NCI-H510A (cell line): ENCODE results near the gene MCRIP2.

Source experiments
- DNase-seq: peaks from one replicate; lab custom pipeline; 2025; lab: John Stamatoyannopoulos, UW

Gene MCRIP2

DNA sequence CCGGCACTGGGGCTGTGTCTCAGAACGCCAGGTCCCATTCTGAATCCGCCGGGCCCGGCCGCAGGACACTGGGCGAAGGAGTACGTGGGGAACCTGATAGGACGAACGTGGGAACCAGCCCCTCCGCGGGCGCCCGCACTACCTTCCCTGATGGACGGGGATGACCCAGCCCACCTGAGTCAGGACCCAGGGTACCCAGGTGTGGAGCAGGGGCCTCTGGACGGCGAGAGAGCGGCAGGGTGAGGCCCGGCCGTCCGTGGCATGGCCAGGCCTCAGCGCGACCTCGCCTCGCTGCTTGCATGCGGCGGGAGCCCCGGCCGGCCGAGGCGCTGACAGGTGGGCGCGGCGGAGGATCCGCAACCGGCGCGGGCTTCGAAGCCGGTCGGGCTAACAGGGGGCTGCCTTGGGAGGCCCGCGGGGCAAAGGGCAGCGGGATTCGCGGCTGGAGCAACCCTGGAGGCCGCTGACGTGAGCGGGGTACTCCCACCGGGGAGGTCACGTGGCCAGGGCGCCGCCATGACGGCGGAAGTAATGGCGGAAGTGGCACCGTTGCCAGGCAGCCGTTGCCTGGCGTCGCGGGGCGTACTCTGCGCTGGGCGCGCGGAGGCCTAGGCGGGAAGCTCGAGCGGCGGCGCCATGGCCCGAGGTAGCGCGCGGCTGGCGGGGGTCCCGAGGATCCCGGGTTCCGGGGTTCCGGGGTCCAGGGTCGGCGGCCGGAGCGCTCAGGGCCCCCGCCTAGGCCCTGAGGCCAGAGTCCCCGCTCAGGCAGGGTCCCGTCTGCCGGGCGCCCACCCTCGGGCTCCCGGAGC is 7.4 kb downstream of the MCRIP2 start, which contains the start of gene WDR90:
Gene WDR90, plus strand, starts transcription at position 585 of the 809 bp plus-strand sequence. Its CDS starts 52 bp downstream, at position 637.
- peak; percentile 79 for DNase-seq

DNA sequence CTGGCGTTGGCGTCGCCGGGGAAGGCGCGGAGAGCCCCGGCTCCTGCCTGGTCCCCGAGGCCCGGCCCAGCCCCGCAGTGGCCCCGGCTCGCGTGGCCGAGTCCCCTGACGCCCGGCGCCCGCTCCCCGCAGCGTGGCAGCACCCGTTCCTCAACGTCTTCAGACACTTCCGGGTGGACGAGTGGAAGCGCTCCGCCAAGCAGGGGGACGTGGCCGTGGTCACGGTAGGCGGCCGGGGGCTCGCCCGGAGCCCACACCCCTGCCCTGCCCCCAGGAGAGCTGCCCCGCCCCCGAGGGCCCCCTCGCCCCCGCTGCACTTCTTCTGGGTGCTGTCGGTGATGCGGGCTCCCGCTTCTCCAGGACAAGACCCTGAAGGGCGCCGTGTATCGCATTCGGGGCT is 8.0 kb downstream of the MCRIP2 start:
- DNase-seq = no peak

DNA sequence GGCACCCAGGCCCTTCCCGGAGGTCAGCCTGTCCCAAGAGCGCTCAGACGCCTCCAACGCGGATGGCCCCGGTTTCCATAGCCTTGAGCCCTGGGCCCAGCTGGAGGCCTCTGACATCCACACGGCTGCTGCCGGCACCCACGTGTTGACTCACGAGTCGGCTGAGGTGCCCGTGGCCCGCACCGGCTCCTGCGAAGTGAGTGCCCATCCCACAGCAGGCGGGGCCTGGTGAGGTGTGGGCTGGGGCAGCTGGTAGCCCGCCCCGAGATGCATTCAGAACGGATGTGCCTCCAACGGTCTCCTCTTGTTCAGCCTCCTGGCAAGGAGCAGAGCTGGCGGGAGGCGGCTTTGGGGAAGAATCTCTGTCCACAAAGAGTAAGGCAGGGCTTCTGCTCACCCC is 10.2 kb downstream of the MCRIP2 start:
- DNase-seq = no peak

DNA sequence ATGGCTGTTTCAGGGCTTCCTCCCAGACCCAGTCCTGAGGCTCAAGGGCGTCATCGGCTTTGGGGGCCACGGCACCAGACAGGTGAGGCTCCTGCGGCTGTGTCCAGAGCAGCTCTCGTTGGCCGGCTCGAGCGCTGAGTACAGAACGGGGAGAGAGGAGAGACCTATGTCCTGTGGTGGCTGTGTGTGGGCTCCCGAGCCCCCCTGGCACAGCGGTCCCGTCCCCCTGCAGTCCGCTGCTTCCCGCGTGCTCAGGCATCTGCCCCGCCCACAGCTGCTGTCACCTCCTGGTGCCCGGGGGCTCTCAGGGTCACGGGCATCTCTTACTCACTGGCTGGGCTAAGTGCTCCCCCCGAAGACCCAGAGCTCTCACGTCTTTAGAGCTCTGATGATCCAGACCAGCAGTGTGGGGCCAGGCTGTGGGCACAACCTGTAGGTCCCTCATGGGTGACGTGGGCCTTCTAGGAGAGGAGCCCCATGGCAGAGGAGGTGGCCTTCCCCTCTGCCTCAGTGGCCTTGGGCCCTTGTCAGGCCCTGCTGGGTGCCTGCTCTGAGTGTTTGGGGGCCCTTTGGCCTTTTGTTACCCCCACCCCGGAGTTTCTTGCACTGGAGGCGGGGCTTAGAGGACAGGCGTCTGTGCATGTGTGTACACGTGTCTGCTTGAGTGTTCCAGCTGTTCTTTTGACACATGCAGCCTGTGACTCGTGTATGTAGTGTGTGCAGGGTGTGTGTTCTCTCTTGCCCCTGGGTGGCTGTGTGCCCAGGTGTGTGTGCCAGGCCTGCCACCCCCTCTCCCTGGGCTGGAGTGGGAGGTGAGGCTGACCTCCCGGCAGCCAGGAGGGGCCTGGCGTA is 11.1 kb downstream of the MCRIP2 start:
- DNase-seq = no peak

DNA sequence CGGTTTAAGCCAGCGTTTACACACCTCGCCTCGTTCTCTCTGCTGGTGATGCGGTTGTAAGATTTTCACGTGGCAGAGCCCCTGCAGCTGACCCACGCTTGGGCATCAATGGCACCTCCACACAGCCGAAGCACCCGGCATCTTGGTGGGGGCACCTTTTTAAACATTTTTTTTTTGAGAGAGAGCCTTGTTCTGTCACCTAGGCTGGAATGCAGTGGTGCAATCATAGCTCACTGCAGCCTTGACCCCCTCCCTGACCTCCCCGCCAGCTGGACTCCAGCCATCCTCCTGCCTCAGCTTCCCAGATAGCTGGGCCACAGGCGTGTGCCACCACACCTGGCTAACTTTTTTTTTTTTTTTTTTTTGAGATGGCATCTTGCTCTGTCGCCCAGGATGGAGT is 12.4 kb downstream of the MCRIP2 start:
- DNase-seq = no peak

DNA sequence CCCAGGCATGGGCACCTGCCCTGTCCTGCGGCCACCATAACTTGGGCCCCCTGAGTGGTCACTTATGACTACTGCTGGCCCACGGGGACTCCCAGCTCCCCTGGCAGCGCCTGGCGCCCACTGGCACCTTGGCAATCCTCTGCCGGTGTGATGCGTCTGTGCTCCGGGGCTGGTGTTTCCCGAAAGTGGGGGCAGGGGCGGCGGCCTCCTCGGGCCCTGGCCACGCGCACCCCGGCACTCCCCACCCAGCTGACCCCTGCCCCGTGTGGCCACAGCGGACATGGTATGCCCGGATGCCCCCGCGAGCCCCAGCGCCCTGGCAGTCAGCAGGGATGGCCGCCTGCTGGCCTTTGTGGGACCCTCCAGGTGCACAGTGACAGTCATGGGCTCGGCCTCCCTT is 15.9 kb downstream of the MCRIP2 start:
- no peak for DNase-seq

DNA sequence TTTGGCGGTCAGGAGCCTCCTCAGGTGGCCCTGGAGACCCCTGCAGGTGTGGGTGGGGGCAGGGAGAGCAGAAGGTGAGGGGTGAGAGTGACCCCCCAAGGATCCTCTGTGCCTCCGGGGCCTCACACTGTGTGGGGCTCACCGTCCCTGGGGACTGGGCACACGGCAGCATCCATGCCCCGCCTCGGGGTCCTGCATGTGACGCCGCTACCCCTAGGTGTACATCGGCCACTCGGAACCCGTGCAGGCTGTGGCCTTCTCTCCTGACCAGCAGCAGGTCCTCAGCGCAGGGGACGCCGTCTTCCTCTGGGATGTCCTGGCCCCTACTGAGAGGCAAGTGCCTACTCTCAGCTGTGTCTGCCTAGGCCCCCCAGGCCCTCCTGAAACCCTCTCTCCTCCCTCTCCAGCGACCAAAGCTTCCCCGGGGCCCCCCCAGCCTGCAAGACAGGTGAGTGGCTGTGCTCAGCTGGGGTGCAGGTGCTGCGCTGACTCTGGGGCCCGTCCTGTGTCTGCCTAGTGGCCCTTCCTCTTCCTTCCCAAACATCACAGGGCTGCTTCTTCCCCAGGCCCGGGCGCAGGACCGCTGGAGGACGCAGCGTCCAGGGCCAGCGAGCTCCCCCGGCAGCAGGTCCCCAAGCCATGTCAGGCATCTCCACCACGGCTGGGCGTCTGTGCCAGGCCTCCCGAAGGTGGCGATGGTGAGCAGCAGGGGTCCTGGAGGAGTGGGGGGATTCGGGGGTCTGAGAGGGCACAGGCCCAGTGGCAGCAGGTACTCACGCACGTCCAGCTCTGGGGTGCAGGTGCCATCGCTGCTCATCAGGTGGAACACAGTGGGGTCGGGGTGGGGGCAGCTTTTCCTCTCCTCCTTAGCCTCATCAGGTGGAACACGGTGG is 17.3 kb downstream of the MCRIP2 start:
- no peak for DNase-seq

DNA sequence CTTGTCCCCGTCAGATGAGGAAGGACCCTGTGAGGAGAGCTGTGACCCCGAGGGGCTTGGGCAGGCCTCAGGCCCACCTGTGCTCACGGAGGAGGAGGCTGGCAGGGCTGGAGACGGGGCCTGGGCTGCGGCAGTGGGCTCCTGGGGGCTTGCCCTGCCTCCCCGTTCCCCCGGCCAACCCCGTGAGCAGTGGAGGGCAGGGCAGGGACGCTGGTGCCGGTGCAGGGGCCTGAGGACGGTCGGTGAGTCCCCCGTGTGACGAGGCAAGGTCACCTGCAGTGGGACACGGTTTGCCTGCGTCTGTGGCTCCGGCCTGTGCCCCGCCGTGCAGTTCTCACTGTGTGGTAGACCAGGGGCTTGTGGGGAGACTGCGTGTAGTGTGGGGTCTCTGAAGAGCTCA is 18.0 kb downstream of the MCRIP2 start:
- DNase-seq = no peak

DNA sequence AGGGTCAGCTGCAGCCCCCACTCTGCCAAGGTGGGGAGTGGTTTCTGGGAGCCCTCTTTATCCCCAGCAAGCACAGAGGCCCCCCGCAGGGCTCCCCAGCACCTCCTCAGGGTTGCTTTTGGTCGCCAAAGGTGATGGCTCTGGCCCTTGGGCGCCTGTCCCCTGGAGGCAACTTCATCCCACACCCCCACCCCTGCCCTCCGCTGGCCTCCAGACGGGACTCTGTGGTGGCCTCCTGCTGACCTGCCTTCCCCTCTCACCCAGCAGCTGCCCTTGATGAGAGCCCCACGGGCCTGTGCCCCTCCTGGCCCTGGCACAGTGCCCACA is 18.5 kb downstream of the MCRIP2 start:
- no peak for DNase-seq

DNA sequence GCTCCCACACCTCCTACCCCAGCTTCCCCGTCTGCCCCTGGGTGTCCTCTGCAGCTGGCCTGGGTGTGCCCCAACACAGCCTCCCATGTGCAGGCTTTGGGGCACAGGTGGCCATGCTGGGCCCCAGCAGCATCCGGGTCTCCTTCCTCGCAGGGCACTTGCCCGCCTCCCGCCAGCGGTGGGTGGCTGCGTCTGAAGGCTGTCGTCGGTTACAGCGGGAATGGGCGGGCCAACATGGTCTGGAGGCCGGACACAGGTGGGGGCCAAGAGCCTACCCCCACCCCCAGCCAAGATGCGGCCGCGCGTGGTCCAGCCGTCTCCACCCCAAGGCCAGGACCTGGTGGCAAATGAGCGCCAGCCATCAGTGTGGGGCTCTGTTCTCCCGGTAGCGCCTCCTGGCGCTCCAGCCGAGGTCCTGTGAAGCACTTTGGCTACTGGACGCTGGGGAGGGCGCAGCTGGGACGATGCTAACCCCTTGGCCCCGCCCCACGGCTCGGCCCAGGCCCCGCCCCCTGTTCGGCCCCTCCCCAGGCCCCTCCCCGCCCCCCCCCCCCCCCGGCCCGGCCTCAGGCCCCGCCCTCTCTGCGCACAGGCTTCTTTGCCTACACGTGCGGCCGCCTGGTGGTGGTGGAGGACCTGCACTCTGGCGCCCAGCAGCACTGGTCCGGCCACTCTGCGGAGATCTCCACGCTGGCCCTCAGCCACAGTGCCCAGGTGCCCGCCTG is 19.0 kb downstream of the MCRIP2 start:
- DNase-seq = no peak

DNA sequence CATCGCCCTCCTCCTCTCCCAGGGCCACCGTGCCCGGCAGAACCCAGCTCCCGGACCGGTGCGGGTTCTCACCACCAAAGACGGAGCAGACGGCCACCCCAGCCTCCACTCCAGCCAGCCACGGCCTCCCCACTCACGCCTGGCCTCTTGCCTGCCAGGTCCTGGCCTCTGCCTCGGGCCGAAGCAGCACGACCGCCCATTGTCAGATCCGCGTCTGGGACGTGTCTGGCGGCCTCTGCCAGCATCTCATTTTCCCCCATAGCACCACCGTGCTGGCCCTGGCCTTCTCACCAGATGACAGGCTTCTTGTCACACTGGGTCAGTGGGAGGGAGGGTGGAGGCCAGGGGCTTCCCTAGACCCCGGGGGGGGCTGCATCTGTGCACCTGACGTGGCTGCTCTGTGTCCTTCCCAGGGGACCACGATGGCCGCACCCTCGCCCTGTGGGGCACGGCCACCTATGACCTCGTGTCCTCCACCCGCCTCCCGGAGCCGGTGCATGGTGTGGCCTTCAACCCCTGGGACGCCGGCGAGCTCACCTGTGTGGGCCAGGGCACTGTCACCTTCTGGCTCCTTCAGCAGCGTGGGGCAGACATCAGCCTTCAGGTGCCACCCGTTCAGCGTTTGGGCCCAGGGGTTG is 19.7 kb downstream of the MCRIP2 start:
- DNase-seq = no peak

DNA sequence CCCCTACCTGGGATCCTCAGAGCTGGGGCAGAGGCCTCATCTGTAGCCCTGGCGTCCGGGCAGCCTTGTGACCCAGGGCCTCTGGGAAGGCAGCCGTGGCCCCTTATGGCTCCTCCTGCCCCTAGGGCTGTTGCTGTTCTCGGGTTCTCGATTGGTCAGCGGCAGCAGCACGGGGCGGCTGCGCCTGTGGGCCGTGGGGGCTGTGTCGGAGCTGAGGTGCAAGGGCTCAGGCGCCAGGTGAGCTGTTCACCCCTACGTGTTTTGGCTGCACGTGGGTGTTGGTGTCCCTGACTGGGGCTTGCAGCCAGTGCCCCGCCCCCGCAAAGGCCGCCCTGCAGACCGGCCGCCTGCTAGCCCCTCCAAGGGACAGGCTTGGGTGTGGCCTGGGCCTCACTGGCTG is 20.5 kb downstream of the MCRIP2 start:
- no peak for DNase-seq

DNA sequence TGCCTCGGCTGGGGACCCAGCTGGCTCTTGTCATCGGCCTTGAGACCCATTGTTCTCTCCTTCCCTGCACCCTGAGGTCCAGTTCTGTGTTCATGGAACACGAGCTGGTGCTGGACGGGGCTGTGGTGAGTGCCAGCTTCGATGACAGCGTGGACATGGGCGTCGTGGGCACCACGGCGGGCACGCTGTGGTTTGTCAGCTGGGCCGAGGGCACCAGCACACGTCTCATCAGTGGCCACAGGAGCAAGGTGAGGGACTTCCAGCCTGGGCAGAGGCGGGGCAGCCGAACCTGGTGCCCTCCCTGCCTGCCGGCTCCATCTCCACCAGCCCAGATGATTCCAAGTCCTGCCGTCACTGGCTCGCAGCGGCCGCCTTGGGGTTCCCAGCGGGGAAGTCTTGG is 21.0 kb downstream of the MCRIP2 start:
- no peak for DNase-seq

DNA sequence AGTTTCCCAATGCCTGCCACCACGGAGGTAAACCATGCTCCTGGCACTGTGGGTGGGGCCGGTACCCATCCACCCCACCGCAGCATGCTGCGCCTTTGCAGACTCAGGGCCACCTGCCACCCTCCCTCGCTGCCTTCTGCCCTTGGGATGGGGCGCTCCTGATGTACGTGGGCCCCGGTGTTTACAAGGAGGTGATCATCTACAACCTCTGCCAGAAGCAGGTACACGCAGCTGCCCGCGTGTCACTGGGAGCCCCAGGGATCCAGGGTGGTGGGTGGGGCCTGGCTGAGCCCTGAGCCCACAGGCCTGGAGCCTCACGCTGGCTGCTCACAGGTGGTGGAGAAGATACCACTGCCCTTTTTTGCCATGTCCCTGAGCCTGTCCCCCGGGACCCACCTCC is 24.9 kb downstream of the MCRIP2 start:
- DNase-seq = no peak

DNA sequence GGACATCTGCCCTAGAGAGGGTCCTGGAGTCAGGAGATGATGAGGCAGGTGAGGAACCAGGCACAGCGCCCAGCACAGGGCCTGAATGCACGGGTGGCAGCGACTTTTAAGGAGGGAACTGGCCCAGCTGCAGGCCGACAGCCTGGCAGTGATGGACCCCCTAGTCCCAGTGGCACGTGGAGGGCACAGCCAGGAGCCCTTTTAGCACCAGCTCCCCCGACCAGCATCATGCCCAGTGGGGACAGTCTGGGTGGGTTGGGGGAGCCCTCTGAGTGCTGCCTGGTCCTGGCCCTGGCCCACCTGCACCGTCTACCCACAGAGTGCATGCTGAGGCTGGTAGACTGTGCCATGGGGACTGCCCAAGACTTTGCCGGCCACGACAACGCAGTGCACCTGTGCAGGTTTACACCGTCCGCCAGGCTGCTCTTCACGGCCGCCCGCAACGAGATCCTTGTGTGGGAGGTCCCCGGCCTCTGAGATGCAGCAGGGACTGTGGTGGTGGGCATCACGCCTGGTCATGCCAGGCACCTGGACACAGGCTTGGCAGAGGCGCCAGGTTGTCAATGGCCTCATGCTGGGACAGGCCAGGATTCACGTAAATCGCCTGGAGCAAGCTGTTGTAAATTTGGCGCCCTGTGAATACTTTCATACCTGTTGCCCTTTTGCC is 25.6 kb downstream of the MCRIP2 start:
- no peak for DNase-seq

DNA sequence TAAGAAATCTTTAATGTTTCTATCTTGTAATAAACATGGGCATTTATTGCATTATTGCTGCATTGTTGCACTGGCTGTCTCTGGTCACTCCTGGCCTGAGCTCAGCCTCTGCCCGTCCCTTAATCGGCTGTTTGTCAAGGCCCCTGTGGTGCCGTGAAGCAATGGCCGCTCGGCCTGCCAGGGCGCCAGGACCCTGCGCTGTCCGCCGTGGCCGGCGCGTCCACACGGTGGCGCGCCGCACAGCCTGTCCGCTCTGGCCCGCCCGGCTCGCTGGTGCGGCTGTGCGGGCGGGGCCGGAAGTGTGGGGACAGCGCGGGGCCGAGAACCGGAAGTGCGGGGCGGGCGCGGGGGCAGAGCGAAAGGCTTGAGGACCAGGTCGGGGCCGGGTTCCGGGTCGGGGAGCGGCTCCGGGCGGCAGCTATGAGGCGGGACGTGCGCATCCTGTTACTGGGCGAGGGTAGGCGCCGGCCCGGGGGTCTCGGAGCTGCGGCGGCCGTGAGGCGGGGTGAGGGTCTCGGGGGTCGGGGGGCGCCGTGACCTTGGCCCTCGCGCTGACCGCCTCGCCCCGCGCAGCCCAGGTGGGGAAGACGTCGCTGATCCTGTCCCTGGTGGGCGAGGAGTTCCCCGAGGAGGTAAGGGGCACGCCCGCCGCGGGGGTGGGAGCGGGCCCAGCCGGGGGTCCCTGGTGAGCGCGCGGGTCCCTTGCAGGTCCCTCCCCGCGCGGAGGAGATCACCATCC is 26.3 kb downstream of the MCRIP2 start, which contains the start of gene RHOT2:
Gene RHOT2, plus strand, starts transcription at position 353 of the 739 bp plus-strand sequence. Its CDS starts 68 bp downstream, at position 421.
- peak; percentile 84 for DNase-seq

DNA sequence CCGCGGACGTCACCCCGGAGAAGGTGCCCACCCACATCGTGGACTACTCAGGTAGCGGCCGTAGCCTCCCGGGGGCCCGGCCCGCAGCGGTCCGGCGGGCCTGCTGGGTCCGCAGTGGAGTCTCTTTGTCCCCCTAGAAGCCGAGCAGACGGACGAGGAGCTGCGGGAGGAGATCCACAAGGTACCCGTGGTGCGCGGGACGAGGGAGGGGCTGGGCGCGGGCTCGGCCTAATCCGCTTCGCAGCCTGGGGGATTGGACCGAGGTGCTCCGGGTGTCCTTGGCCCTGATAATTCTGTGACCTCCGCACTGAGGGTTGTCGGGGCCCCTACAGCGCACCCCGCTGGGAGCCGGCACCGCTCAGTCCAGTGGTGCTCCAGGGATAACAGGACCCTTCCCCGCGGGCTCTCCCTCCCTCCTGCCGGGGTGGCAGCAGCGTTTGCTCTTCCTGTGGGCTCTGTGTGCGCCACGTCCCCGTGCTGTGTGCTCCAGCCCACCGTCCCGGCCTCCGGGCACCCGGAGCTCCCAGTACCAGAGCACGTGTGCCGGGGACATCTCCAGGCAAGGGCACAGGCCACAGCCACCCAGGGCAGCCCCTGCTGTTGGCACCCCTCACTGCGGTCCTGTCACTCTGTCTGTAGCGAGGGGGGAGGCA is 27.0 kb downstream of the MCRIP2 start:
- no peak for DNase-seq

DNA sequence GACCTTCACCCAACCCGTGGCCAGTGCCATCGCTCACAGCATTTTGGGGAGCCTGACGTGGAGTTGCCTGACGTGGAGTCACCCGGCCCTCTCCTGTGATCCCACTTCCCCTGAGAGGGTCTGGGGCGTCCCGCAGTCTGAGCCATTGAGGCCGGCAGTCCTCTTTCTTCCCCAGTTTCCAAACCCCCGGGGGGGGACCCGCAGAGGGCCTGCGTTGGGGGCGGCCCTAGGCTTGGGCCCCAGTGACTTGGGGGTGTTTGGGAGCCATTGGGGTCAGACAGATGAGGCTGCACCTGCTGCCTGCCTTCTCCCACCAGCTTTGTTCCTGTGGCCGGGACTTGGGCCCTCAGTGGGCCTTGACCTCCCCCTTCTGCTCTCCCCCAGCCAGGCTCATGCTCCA is 28.0 kb downstream of the MCRIP2 start:
- no peak for DNase-seq
